ENCODE data around the gene PSMC3IP. TPM values are rescaled to one million over a fixed set of nuclear protein-coding genes. Genes with fewer than 3 reads are reported as not detected.
A peak's percentile ranks its signal among the peaks of the same experiment; 100 is the strongest.

Gene PSMC3IP
- total RNA-seq, 4 donors from 2014 or later = 2.3 to 4.0 (median 3.6) TPM

GRCh38 chr17:42537156-42537805 is 40.2 kb downstream of the PSMC3IP start:
- 82% methylated on average over 25 of the region's 31 CpGs for WGBS
- no peaks in the 10 kb centered on the region for H3K9me3 ChIP-seq
- H3K27ac ChIP-seq = peak overlapping the region; percentile 95
- H3K4me3 ChIP-seq = peak overlapping the region; percentile 84
- no peak for DNase-seq (ENCODE audit: low spot score in 2 of 2)
- H3K4me1 ChIP-seq = peaks cover 25% of the 10 kb centered on the region
- no peaks in the 10 kb centered on the region for H3K27me3 ChIP-seq
- peaks cover 36% of the 10 kb centered on the region for H3K36me3 ChIP-seq
- no peak for TF ChIP-seq EP300 (IDR thresholded peaks at IDR 0.05)
- TF ChIP-seq, protein P1, sequence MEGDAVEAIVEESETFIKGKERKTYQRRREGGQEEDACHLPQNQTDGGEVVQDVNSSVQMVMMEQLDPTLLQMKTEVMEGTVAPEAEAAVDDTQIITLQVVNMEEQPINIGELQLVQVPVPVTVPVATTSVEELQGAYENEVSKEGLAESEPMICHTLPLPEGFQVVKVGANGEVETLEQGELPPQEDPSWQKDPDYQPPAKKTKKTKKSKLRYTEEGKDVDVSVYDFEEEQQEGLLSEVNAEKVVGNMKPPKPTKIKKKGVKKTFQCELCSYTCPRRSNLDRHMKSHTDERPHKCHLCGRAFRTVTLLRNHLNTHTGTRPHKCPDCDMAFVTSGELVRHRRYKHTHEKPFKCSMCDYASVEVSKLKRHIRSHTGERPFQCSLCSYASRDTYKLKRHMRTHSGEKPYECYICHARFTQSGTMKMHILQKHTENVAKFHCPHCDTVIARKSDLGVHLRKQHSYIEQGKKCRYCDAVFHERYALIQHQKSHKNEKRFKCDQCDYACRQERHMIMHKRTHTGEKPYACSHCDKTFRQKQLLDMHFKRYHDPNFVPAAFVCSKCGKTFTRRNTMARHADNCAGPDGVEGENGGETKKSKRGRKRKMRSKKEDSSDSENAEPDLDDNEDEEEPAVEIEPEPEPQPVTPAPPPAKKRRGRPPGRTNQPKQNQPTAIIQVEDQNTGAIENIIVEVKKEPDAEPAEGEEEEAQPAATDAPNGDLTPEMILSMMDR (IDR thresholded peaks at IDR 0.05) = no peak

DNA sequence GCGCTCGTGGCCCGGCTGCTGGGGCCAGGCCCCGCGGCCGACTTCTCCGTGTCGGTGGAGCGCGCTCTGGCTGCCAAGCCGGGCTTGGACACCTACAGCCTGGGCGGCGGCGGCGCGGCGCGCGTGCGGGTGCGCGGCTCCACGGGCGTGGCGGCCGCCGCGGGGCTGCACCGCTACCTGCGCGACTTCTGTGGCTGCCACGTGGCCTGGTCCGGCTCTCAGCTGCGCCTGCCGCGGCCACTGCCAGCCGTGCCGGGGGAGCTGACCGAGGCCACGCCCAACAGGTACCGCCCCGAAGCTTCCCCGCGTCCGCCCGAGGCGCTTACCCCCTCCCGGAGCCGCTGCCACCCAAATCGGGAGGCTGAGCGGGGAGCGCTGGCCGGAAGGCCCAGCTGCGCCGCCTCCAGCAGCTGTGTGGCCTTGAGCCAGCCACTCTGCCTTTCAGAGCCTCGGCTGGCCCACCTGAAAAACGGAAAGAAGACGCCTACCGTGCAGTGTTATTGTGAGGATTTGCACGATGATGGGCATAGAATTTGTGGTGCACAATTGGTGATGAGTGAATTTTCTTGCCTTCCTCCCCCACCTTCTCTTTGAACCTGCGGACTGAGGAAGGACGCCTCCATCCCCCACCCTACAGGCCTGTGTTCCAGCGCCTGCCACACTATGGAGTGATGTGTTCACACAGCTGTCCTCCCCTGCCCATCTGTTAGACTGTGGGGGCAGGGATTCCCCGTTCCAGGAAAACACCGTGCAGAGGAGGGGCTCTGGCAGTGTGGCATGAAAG is 41.0 kb downstream of the PSMC3IP start:
- H3K27ac ChIP-seq = peak overlapping the region; percentile 95
- 2% methylated on average over 28 of the region's 65 CpGs for WGBS

DNA sequence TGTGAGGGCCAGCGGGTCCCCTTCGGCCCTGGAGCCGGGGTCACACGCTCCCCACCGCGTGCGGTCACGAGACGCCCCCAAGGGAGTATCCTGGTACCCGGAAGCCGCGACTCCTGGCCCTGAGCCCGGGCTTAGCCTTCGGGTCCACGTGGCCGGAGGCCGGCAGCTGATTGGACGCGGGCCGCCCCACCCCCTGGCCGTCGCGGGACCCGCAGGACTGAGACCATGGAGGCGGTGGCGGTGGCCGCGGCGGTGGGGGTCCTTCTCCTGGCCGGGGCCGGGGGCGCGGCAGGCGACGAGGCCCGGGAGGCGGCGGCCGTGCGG is 41.5 kb downstream of the PSMC3IP start, which contains the start of gene NAGLU:
NAGLU (plus strand) TSS at position 194 of the 324 bp plus-strand sequence; CDS start at position 226, 32 bp downstream.
- peaks cover 34% of the 10 kb centered on the region for H3K4me1 ChIP-seq
- H3K27me3 ChIP-seq = no peaks in the 10 kb centered on the region
- TF ChIP-seq EP300 (IDR thresholded peaks at IDR 0.05) = no peak
- peak; percentile 57 to 86 (median 68) for TF ChIP-seq POLR2AphosphoS5 (IDR thresholded peaks at IDR 0.05)
- TF ChIP-seq POLR2A (IDR thresholded peaks at IDR 0.05) = peak in 1 of 2 donors; percentile 82
- WGBS = 0% methylated on average over 15 of the region's 40 CpGs
- peaks cover 23% of the 10 kb centered on the region for H3K36me3 ChIP-seq
- no peaks in the 10 kb centered on the region for H3K9me3 ChIP-seq
- peak; percentile 98 to 99 for DNase-seq (ENCODE audit: low spot score in 2 of 2)
- H3K4me3 ChIP-seq = peak within 1 kb of the TSS; percentile 84
- peak within 1 kb of the TSS; percentile 95 for H3K27ac ChIP-seq

More for the DNA sequence above, 41.0 kb downstream of the PSMC3IP start:
- Histone ChIP-seq H3K9me3 (no peaks in the 10 kb centered on the region), H3K27me3 (no peaks in the 10 kb centered on the region), H3K36me3 (peaks cover 29% of the 10 kb centered on the region), H3K4me3 (peak overlapping the region; percentile 84), H3K4me1 (peaks cover 30% of the 10 kb centered on the region)
- TF ChIP-seq POLR2A (IDR thresholded peaks at IDR 0.05) (no peak), POLR2AphosphoS5 (IDR thresholded peaks at IDR 0.05) (peak in 1 of 3 donors; percentile 73), EP300 (IDR thresholded peaks at IDR 0.05) (no peak)
- TF ChIP-seq, protein P1 (IDR thresholded peaks at IDR 0.05) = peak in 1 of 2 donors; percentile 10
- DNase-seq (ENCODE audit: low spot score in 2 of 2) = peak; percentile 88 to 91

- 41% methylated on average over 26 of the region's 26 CpGs for WGBS
- peak overlapping the region; percentile 95 for H3K27ac ChIP-seq
- H3K36me3 ChIP-seq = peaks cover 18% of the 10 kb centered on the region
- H3K4me1 ChIP-seq = peaks cover 40% of the 10 kb centered on the region
- H3K9me3 ChIP-seq = no peaks in the 10 kb centered on the region
- no peaks in the 10 kb centered on the region for H3K27me3 ChIP-seq
- H3K4me3 ChIP-seq = peak overlapping the region; percentile 84
- TF ChIP-seq, protein P1 (IDR thresholded peaks at IDR 0.05) = no peak
- peak; percentile 33 for TF ChIP-seq EP300 (IDR thresholded peaks at IDR 0.05)
- no peak for DNase-seq (ENCODE audit: low spot score in 2 of 2)
Measured at GRCh38 chr17:42535155-42536047, 42.1 kb downstream of the PSMC3IP start.

GRCh38 chr17:42531455-42532354 is 45.8 kb downstream of the PSMC3IP start:
- TF ChIP-seq EP300 (IDR thresholded peaks at IDR 0.05) = no peak
- TF ChIP-seq, protein P1 (IDR thresholded peaks at IDR 0.05) = peak; percentile 23 to 60
- WGBS = 10% methylated on average over 59 of the region's 60 CpGs
- Histone ChIP-seq H3K9me3 (no peaks in the 10 kb centered on the region), H3K27ac (peak overlapping the region; percentile 79), H3K4me3 (peak overlapping the region; percentile 56), H3K36me3 (no peaks in the 10 kb centered on the region), H3K27me3 (no peaks in the 10 kb centered on the region), H3K4me1 (peaks cover 47% of the 10 kb centered on the region)
- DNase-seq (ENCODE audit: low spot score in 2 of 2) = no peak

Data from suprapubic skin (tissue), 4 donors.